Loucy (cell line): ENCODE results near the gene RHEB.

Source experiments
- H2AFZ ChIP-seq: fragments of 200-600 bp; sonication (generic); 2 replicates; pipeline ENCODE4 v1.6.0; 2016; ENCODE audit warnings: antibody characterized with exemption, mild to moderate bottlenecking, low read length, moderate library complexity
- H3F3A ChIP-seq: fragments of 200-600 bp; 2 replicates; pipeline ENCODE4 v1.6.0; 2016; ENCODE audit warnings: antibody characterized with exemption, low read depth, mild to moderate bottlenecking
- H3K27me3 ChIP-seq: fragments of 200-600 bp; sonication (generic); 2 replicates; pipeline ENCODE4 v1.6.1; 2014; ENCODE audit warnings: low read length, mild to moderate bottlenecking; ENCODE audit not compliant: insufficient read depth, poor library complexity, severe bottlenecking
- H3K36me3 ChIP-seq: fragments of 200-600 bp; sonication (generic); 2 replicates; pipeline ENCODE4 v1.6.1; 2016; ENCODE audit warnings: low read length; ENCODE audit not compliant: insufficient read depth
- H3K4me1 ChIP-seq: fragments of 200-600 bp; sonication (generic); 2 replicates; pipeline ENCODE4 v1.5.1; 2014; ENCODE audit warnings: low read length, mild to moderate bottlenecking; ENCODE audit not compliant: insufficient read depth, poor library complexity, severe bottlenecking
- H3K4me2 ChIP-seq: fragments of 200-600 bp; sonication (generic); 2 replicates; pipeline ENCODE4 v1.6.0; 2014; ENCODE audit warnings: antibody characterized with exemption, low read length, low read depth, mild to moderate bottlenecking; ENCODE audit not compliant: poor library complexity, severe bottlenecking
- H3K4me3 ChIP-seq: fragments of 200-600 bp; sonication (generic); 2 replicates; pipeline ENCODE4 v1.5.1; 2014; ENCODE audit warnings: low read length, mild to moderate bottlenecking, mixed read lengths; ENCODE audit not compliant: poor library complexity, severe bottlenecking
- H3K79me2 ChIP-seq: fragments of 200-600 bp; sonication (generic); 2 replicates; pipeline ENCODE4 v1.6.1; 2014; ENCODE audit warnings: low read length; ENCODE audit not compliant: insufficient read depth
- H3K9ac ChIP-seq: fragments of 200-600 bp; sonication (generic); 2 replicates; pipeline ENCODE4 v1.6.0; 2014; ENCODE audit warnings: mild to moderate bottlenecking, low read depth, low read length, moderate library complexity; ENCODE audit not compliant: poor library complexity, severe bottlenecking
- H3K9me2 ChIP-seq: fragments of 200-600 bp; sonication (generic); replicated peaks from 2 replicates; pipeline ENCODE4 v1.6.1; 2016; ENCODE audit warnings: low read depth, low read length, mixed read lengths
- H3K9me3 ChIP-seq: fragments of 200-600 bp; sonication (generic); 2 replicates; pipeline ENCODE4 v1.6.1; 2014; ENCODE audit warnings: mild to moderate bottlenecking, antibody characterized with exemption, low read length, low read depth; ENCODE audit not compliant: insufficient read depth
- H4K20me1 ChIP-seq: fragments of 200-600 bp; sonication (generic); 2 replicates; pipeline ENCODE4 v1.6.0; 2014; ENCODE audit warnings: antibody characterized with exemption, low read length, mild to moderate bottlenecking; ENCODE audit not compliant: insufficient read depth, poor library complexity, severe bottlenecking
- EZH2phosphoT487 ChIP-seq: fragments of 200-600 bp; IDR thresholded peaks from 2 replicates; pipeline ENCODE4 v1.6.1; 2018; ENCODE audit warnings: antibody characterized with exemption, mild to moderate bottlenecking, moderate library complexity, borderline replicate concordance
- TF ChIP-seq, protein P1 (sequence below): fragments of 200-600 bp; sonication (generic); conservative IDR thresholded peaks from 2 replicates; pipeline ENCODE4 v1.5.1; 2014; ENCODE audit warnings: mild to moderate bottlenecking, antibody characterized with exemption, low read length

Gene RHEB

DNA sequence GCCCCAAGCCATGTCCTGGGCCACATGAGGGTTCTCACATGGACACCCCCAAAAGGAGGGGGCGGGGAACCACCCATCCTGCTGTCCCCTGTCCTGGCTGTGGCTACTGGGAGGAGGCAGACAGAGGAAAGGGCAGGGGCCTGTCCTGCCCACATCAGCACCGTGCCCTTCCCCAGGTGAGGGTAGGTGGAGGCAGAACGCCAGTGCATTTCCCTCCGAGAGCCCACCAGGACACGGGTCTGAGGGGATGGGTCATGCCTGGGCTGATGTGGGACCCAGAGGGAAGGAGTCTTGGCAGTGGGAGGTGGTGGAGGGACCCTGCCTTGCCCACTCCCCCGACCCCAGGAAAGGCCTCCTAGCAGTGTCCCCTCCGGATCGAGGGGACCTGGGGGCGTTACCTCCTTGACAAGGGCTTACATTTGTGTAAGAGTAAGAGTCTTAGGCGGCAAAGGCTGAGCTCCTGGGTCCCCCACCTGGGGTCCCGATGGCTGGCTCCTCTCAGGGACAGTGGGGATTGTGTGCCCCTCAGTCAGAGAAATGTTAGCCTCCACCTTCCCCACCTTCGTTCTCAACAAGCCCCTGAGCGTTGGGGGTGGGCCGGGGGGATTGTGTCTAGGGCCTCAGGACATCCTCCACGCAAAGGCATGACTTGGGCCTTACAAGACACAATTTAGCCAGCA lies 85.8 kb downstream of the RHEB start:
- TF ChIP-seq, protein P1, sequence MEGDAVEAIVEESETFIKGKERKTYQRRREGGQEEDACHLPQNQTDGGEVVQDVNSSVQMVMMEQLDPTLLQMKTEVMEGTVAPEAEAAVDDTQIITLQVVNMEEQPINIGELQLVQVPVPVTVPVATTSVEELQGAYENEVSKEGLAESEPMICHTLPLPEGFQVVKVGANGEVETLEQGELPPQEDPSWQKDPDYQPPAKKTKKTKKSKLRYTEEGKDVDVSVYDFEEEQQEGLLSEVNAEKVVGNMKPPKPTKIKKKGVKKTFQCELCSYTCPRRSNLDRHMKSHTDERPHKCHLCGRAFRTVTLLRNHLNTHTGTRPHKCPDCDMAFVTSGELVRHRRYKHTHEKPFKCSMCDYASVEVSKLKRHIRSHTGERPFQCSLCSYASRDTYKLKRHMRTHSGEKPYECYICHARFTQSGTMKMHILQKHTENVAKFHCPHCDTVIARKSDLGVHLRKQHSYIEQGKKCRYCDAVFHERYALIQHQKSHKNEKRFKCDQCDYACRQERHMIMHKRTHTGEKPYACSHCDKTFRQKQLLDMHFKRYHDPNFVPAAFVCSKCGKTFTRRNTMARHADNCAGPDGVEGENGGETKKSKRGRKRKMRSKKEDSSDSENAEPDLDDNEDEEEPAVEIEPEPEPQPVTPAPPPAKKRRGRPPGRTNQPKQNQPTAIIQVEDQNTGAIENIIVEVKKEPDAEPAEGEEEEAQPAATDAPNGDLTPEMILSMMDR = no peak
- no peak for TF ChIP-seq EZH2phosphoT487
- H3K9me3 ChIP-seq = no peaks in the 10 kb centered on the region
- H3K4me1 ChIP-seq = peaks cover 26% of the 10 kb centered on the region
- no peak overlapping the region for H3K4me2 ChIP-seq
- H3K36me3 ChIP-seq = no peaks in the 10 kb centered on the region
- H3K4me3 ChIP-seq = no peak overlapping the region
- no peak overlapping the region for H3K9ac ChIP-seq
- no peaks in the 10 kb centered on the region for H3K27me3 ChIP-seq
- no peaks in the 10 kb centered on the region for H3K9me2 ChIP-seq
- H2AFZ ChIP-seq = no peak overlapping the region
- H4K20me1 ChIP-seq = no peaks in the 10 kb centered on the region
- no peaks in the 10 kb centered on the region for H3F3A ChIP-seq
- no peaks in the 10 kb centered on the region for H3K79me2 ChIP-seq

DNA sequence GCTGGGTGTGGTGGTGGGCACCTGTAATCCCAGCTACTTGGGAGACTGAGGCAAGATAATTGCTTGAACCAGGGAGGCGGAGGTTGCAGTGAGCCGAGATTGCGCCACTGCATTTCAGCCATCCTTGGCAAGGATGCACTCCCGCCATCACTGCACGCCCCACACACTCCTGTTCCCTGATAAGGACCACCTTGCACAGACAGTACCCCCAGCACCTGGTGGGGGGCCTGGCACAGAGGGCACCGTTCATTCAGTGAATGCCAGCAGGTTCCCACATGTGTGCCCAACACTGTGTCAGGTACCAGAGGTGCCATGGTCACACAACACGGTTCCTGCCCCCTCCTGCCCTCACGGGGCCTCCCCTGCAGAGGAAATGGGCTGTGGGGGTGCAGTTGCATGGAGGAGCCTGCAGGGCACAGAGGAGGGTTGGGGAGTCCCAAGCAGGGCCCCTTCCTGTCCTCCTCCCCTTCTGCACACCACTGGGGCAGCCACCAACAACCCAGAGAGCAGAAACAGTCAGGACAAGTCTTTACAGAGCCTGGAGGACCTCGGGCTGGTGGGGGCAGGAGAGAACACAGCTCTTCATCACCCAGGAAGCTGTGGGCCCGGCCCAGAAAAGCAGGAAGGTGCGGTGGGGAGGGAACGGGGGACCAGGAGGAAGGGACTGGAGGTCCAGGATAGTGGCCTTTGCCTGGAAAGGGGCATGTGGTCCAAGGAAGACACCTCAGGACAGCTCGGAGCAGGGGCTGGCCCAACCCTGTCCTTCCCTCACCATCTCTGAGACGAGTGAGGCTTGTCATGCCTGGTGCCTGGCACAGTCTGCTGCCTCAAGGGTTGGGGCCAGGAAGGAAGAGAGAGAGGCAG lies 86.8 kb downstream of the RHEB start:
- peak overlapping the region; percentile 57 for H3K4me2 ChIP-seq
- peak overlapping the region; percentile 20 for H3K4me3 ChIP-seq
- H3K79me2 ChIP-seq = no peaks in the 10 kb centered on the region
- H3K27me3 ChIP-seq = no peaks in the 10 kb centered on the region
- no peak for TF ChIP-seq EZH2phosphoT487
- TF ChIP-seq, protein P1 = peak; percentile 53
- H2AFZ ChIP-seq = peak overlapping the region; percentile 64
- peaks cover 35% of the 10 kb centered on the region for H3K4me1 ChIP-seq
- no peaks in the 10 kb centered on the region for H4K20me1 ChIP-seq
- H3K9me3 ChIP-seq = no peaks in the 10 kb centered on the region
- H3K9ac ChIP-seq = no peak overlapping the region
- H3K36me3 ChIP-seq = no peaks in the 10 kb centered on the region
- H3K9me2 ChIP-seq = no peaks in the 10 kb centered on the region
- H3F3A ChIP-seq = no peaks in the 10 kb centered on the region

DNA sequence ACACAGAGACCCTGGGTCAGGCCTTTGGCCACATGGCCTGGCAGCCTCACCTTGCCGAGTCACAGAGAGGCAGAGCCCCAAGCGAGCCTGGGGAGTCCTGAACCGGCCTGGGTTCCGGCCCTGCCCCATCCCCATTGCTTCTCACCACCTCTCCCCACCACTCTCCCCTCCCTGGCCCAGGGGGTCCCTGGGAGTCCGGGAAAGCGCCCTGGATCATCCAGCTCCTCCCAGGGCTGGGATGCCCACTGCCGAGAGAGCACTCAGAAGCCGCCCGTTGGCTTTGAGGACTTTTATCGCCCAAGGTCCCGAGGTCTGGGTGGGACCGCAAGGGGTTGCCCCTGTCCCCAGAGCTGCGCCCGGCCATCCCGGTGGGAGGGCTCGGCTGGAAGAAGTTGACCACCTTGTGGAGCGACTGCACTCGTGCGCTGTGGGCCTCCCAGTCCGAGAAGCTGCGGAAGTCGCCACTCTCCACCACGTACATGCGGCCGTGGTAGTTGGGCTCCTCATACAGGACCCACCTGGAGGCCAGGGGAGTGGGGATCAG lies 87.9 kb downstream of the RHEB start:
- Histone ChIP-seq H3K9me2 (no peaks in the 10 kb centered on the region), H3K79me2 (no peaks in the 10 kb centered on the region), H3K4me2 (no peak overlapping the region), H3K27me3 (no peaks in the 10 kb centered on the region), H3K4me3 (no peak overlapping the region), H2AFZ (no peak overlapping the region), H3K9ac (no peak overlapping the region), H3K9me3 (no peaks in the 10 kb centered on the region), H3K4me1 (peaks cover 35% of the 10 kb centered on the region), H4K20me1 (no peaks in the 10 kb centered on the region), H3F3A (no peaks in the 10 kb centered on the region), H3K36me3 (no peaks in the 10 kb centered on the region)
- no peak for TF ChIP-seq EZH2phosphoT487
- TF ChIP-seq, protein P1 = no peak
